Activated CD8-positive, alpha-beta T cell treated with anti-CD3 and anti-CD28 coated beads for 36 hours (primary cell): ENCODE data around the gene KLRK1. TPM values are rescaled to one million over a fixed set of nuclear protein-coding genes. Genes with fewer than 3 reads are reported as not detected.
"Not testable (repeated sequence)": the region's sequence is repeated elsewhere in the genome, so short reads cannot be mapped to it uniquely, and the experiment has no call there.

Source experiments
- ATAC-seq: fragments of 200-7000 bp; cut with Tn5 transposase; one replicate; pipeline ENCODE4 v1.10.0; 2021; ENCODE audit warnings: mild to moderate bottlenecking, moderate library complexity
- CTCF ChIA-PET: fragments of 350-600 bp; sonication (Branson Sonifier 250); formaldehyde crosslinking; loops from one replicate; lab custom pipeline; 2021; ENCODE audit warnings: antibody characterized with exemption; lab: Charles Lee
- POLR2A ChIA-PET: fragments of 350-600 bp; sonication (Branson Sonifier 250); formaldehyde crosslinking; loops from one replicate; lab custom pipeline; 2021; ENCODE audit warnings: antibody characterized with exemption; lab: Charles Lee
- DNase-seq: peaks from one replicate; pipeline ENCODE4 v3.0.0-alpha.2; 2020
- H3K27ac Mint-ChIP-seq: one replicate; pipeline ENCODE4 v1.8.0; 2021; ENCODE audit warnings: mild to moderate bottlenecking, mixed read lengths
- H3K27me3 Mint-ChIP-seq: one replicate; pipeline ENCODE4 v1.8.0; 2021; ENCODE audit warnings: mixed read lengths
- H3K36me3 Mint-ChIP-seq: one replicate; pipeline ENCODE4 v1.8.0; 2021; ENCODE audit warnings: low read depth, mixed read lengths
- H3K4me1 Mint-ChIP-seq: one replicate; pipeline ENCODE4 v1.8.0; 2021; ENCODE audit warnings: low read depth, mixed read lengths
- H3K4me3 Mint-ChIP-seq: one replicate; pipeline ENCODE4 v1.8.0; 2021; ENCODE audit warnings: mild to moderate bottlenecking, moderate library complexity, mixed read lengths
- H3K9me3 Mint-ChIP-seq: one replicate; pipeline ENCODE4 v1.8.0; 2021; ENCODE audit warnings: mixed read lengths
- intact Hi-C: fragments of 100-400 bp; cut with micrococcal nuclease; formaldehyde crosslinking; loops from one replicate; pipeline ENCODE4 v1.10.0; 2022
- total RNA-seq, 2 experiments: library from RNA; stranded (reverse); gene quantifications; one replicate each; pipeline ENCODE4 v1.2.3, GENCODE V29; 2021
- TF ChIP-seq, protein P1 (sequence below): fragments of 200-600 bp; IDR thresholded peaks from one replicate; pipeline ENCODE4 v1.8.0; 2022; ENCODE audit warnings: antibody characterized with exemption, mild to moderate bottlenecking

Gene KLRK1
- total RNA-seq, 2 experiments from 2014 or later, result 111 to 112 TPM

DNA sequence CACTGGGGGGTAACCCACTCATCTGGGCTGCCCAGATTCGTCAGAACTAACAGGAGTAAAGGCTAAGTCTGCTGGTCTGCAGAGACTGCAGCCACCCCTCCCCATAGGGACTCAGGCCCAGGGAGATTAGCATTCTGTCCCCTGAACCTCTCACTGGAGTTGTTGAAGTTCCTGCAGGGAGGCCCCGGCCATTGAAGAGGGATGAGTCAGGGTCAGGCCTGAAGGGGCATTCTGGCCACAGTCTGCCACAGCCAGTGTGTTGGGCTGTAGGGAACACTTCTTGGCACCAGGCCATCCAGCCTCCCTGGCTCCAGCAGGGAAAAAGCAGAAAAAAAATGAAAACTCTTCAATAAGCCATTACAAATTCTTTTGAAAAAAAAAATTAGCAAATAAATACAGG, 35.3 kb downstream of the KLRK1 start:
- intact Hi-C loops, result no loop called here
- ChIA-PET CTCF (interaction anchor here (1.0 kb wide), 1 partner anchor 207 kb away, joined by 3 read pairs; no protein-coding TSS in a partner anchor), POLR2A (interaction anchor here (0.6 kb wide), 1 partner anchor 12 kb away, joined by 3 read pairs; no protein-coding TSS in a partner anchor)
- no peak overlapping the region for H3K27ac Mint-ChIP-seq
- peaks cover 30% of the 10 kb centered on the region for H3K36me3 Mint-ChIP-seq
- H3K27me3 Mint-ChIP-seq, result no peaks in the 10 kb centered on the region
- DNase-seq, result no peak
- peaks cover 13% of the 10 kb centered on the region for H3K4me1 Mint-ChIP-seq
- ATAC-seq, result no peak
- TF ChIP-seq, protein P1, sequence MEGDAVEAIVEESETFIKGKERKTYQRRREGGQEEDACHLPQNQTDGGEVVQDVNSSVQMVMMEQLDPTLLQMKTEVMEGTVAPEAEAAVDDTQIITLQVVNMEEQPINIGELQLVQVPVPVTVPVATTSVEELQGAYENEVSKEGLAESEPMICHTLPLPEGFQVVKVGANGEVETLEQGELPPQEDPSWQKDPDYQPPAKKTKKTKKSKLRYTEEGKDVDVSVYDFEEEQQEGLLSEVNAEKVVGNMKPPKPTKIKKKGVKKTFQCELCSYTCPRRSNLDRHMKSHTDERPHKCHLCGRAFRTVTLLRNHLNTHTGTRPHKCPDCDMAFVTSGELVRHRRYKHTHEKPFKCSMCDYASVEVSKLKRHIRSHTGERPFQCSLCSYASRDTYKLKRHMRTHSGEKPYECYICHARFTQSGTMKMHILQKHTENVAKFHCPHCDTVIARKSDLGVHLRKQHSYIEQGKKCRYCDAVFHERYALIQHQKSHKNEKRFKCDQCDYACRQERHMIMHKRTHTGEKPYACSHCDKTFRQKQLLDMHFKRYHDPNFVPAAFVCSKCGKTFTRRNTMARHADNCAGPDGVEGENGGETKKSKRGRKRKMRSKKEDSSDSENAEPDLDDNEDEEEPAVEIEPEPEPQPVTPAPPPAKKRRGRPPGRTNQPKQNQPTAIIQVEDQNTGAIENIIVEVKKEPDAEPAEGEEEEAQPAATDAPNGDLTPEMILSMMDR, result no peak
- no peak overlapping the region for H3K4me3 Mint-ChIP-seq
- peaks cover 31% of the 10 kb centered on the region for H3K9me3 Mint-ChIP-seq

DNA sequence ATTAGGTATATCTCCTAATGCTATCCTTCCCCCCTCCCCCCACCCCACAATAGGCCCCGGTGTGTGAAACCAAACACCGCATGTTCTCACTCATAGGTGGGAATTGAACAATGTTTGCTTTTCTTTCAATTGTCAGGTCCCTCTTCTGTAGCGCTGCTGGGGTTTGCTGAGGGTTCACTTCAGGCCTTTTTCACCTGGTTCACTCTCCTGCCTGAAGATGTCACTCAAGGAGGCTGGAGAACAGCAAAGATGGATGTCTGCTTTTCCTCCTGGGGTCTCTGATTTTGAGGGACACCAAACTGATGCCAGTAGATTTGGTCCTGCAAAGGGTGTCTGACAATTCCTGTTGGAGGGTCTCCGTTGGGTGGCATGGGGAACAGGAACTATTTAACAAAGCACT, 35.8 kb downstream of the KLRK1 start:
- no peaks in the 10 kb centered on the region for H3K27me3 Mint-ChIP-seq
- ATAC-seq, result no peak
- peaks cover 27% of the 10 kb centered on the region for H3K36me3 Mint-ChIP-seq
- no peak overlapping the region for H3K27ac Mint-ChIP-seq
- peaks cover 31% of the 10 kb centered on the region for H3K9me3 Mint-ChIP-seq
- no peak overlapping the region for H3K4me3 Mint-ChIP-seq
- intact Hi-C loops, result no loop called here
- H3K4me1 Mint-ChIP-seq, result peaks cover 9% of the 10 kb centered on the region
- POLR2A ChIA-PET, result no interaction called here
- CTCF ChIA-PET, result no interaction called here
- TF ChIP-seq, protein P1, result no peak
- DNase-seq, result no peak

DNA sequence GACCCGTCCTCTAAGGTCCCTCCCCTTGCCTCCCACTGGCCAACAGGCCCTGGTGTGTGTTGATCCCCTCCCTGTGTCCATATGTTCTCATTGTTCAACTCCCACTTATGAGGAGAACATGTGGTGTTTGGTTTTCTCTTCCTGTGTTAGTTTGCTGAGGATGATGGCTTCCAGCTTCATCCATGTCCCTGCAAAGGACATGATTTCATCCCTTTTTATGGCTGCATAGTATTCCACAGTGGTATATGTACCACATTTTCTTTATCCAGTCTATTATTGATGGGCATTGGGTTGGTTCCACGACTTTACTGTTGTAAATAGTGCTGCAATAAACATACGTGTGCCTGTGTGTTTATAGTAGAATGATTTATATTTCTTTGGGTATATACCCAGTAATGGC, 38.4 kb downstream of the KLRK1 start:
- peaks cover 15% of the 10 kb centered on the region for H3K36me3 Mint-ChIP-seq
- DNase-seq, H3K4me1 Mint-ChIP-seq, ATAC-seq, POLR2A ChIA-PET, H3K27me3 Mint-ChIP-seq, intact Hi-C loops, H3K4me3 Mint-ChIP-seq, H3K27ac Mint-ChIP-seq, CTCF ChIA-PET: not testable (repeated sequence)
- H3K9me3 Mint-ChIP-seq, result peaks cover 33% of the 10 kb centered on the region

DNA sequence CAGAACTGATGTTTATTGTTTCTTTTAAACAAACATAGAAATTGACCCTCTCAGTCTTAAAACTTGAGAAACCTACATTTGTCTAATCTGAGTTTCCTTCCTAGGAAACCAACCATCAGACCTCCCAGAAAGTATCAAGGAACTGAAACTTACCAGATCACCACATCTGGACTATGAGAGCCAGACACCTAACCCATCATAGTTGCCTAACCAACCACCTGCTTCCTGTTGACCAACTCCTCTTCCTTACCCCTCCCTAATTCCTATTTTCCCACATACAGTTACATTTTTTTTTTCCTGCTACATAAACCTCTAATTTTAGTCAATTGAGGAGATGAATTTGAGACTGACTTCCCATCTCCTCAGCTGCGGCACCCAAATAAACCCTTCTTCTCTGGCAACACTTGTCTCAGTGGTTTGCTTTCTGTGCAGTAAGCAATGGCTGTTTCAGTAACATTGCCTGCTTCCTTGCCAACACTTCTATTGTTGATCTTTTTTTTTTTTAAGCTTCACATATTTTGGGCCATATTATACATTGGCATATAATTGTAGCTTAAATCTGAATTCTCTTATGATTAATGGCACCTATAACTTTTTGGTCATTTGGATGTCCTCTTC, 47.8 kb downstream of the KLRK1 start:
- Mint-ChIP-seq H3K27me3 (no peaks in the 10 kb centered on the region), H3K4me3 (no peak overlapping the region), H3K4me1 (peaks cover 6% of the 10 kb centered on the region), H3K9me3 (peaks cover 17% of the 10 kb centered on the region), H3K36me3 (peaks cover 6% of the 10 kb centered on the region), H3K27ac (no peak overlapping the region)
- DNase-seq (no peak), ATAC-seq (no peak)
- intact Hi-C loops, result no loop called here
- TF ChIP-seq, protein P1, result no peak
- POLR2A ChIA-PET, result interaction anchor here (1.4 kb wide), 1 partner anchor 20 kb away, joined by 3 read pairs; no protein-coding TSS in a partner anchor
- CTCF ChIA-PET, result interaction anchor here (1.3 kb wide), 1 partner anchor 11 kb away, joined by 3 read pairs; no protein-coding TSS in a partner anchor

DNA sequence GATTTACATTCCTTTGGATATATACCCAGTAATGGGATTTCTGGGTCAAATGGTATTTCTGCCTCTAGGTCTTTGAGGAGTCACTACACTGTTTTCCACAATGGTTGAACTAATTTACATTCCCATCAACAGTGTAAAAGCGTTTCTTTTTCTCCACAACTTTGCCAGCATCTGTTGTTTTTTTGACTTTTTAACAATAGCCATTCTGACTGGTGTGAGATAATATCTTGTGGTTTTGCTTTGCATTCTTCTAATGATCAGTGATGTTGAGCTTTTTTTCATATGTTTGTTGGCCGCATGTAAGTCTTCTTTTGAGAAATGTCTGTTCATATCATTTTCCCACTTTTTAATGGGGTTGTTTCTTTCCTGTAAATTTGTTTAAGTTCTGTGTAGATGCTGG, 48.9 kb downstream of the KLRK1 start:
- DNase-seq, H3K4me3 Mint-ChIP-seq, ATAC-seq, H3K4me1 Mint-ChIP-seq, H3K27me3 Mint-ChIP-seq, H3K27ac Mint-ChIP-seq, intact Hi-C loops, CTCF ChIA-PET, H3K36me3 Mint-ChIP-seq: not testable (repeated sequence)
- POLR2A ChIA-PET, result interaction anchor here (1.4 kb wide), 1 partner anchor 19 kb away, joined by 3 read pairs; no protein-coding TSS in a partner anchor
- H3K9me3 Mint-ChIP-seq, result peaks cover 17% of the 10 kb centered on the region
